ENCODE data around the gene GNG2. TPM values are rescaled to one million over a fixed set of nuclear protein-coding genes. Genes with fewer than 3 reads are reported as not detected.

The GNG2 gene
- total and polyA plus RNA-seq, 7 donors: 1.4 to 8.2 (median 2.1) TPM

GRCh38 chr14:51869411-51870100 is 9.1 kb downstream of the GNG2 start:
- Histone ChIP-seq H3K27ac (no peak overlapping the region), H3K4me3 (no peak overlapping the region), H3K36me3 (ENCODE audit: insufficient read depth in 1 of 2, low read depth in 1 of 2) (no peaks in the 10 kb centered on the region), H3K4me1 (no peaks in the 10 kb centered on the region), H3K27me3 (ENCODE audit: insufficient read depth in 3 of 3, low read length in 2 of 3) (peaks cover 0 to 3% (median 0%) of the 10 kb centered on the region in 3 donors), H3K9me3 (no peaks in the 10 kb centered on the region)
- WGBS, 3 donors: 82 to 91% (median 91%) methylated on average over 9 of the region's 9 CpGs
- no peak for DNase-seq
- intact Hi-C loops (cut with DNase I): no loop called here
- no peak for ATAC-seq
- TF ChIP-seq CTCF (IDR thresholded peaks at IDR 0.05): no peak

GRCh38 chr14:51870606-51871005 is 10.2 kb downstream of the GNG2 start:
- Histone ChIP-seq H3K4me1 (no peaks in the 10 kb centered on the region), H3K36me3 (ENCODE audit: insufficient read depth in 1 of 2, low read depth in 1 of 2) (no peaks in the 10 kb centered on the region), H3K27me3 (ENCODE audit: insufficient read depth in 3 of 3, low read length in 2 of 3) (no peaks in the 10 kb centered on the region), H3K9me3 (no peaks in the 10 kb centered on the region), H3K27ac (no peak overlapping the region), H3K4me3 (no peak overlapping the region)
- no peak for DNase-seq
- intact Hi-C loops (cut with DNase I): no loop called here
- no peak for TF ChIP-seq CTCF (IDR thresholded peaks at IDR 0.05)
- ATAC-seq: no peak
- WGBS, 3 donors: 82 to 84% (median 83%) methylated on average over 2 of the region's 2 CpGs

- no peak overlapping the region for H3K27ac ChIP-seq
- no peak for ATAC-seq
- no peak overlapping the region for H3K4me3 ChIP-seq
- no peak for DNase-seq
- H3K36me3 ChIP-seq (ENCODE audit: insufficient read depth in 1 of 2, low read depth in 1 of 2): no peaks in the 10 kb centered on the region
- no peaks in the 10 kb centered on the region for H3K4me1 ChIP-seq
- 72 to 81% (median 74%) methylated on average over 2 of the region's 2 CpGs for WGBS, 3 donors
- no peaks in the 10 kb centered on the region for H3K27me3 ChIP-seq (ENCODE audit: insufficient read depth in 3 of 3, low read length in 2 of 3)
- intact Hi-C loops (cut with DNase I): no loop called here
- TF ChIP-seq CTCF (IDR thresholded peaks at IDR 0.05): no peak
- H3K9me3 ChIP-seq: no peaks in the 10 kb centered on the region
Observed at GRCh38 chr14:51871846-51872245, 11.4 kb downstream of the GNG2 start.

GRCh38 chr14:51872396-51872795 is 12.0 kb downstream of the GNG2 start:
- TF ChIP-seq CTCF (IDR thresholded peaks at IDR 0.05): no peak
- Histone ChIP-seq H3K27me3 (ENCODE audit: insufficient read depth in 3 of 3, low read length in 2 of 3) (no peaks in the 10 kb centered on the region), H3K36me3 (ENCODE audit: insufficient read depth in 1 of 2, low read depth in 1 of 2) (no peaks in the 10 kb centered on the region), H3K4me3 (no peak overlapping the region), H3K4me1 (no peaks in the 10 kb centered on the region), H3K9me3 (no peaks in the 10 kb centered on the region), H3K27ac (no peak overlapping the region)
- intact Hi-C loops (cut with DNase I): no loop called here
- 34 to 61% (median 60%) methylated on average over 3 of the region's 3 CpGs for WGBS, 3 donors
- no peak for DNase-seq
- ATAC-seq: no peak

Data from psoas muscle (tissue), 8 donors.